Measurements from ENCODE around the gene HEPN1. TPM values are rescaled to one million over a fixed set of nuclear protein-coding genes. Genes with fewer than 3 reads are reported as not detected.
A peak's percentile ranks its signal among the peaks of the same experiment; 100 is the strongest.
"Not testable (repeated sequence)": the region's sequence is repeated elsewhere in the genome, so short reads cannot be mapped to it uniquely, and the experiment has no call there.

Gene HEPN1
- total RNA-seq, 3 donors from 2014 or later, result not detected

DNA sequence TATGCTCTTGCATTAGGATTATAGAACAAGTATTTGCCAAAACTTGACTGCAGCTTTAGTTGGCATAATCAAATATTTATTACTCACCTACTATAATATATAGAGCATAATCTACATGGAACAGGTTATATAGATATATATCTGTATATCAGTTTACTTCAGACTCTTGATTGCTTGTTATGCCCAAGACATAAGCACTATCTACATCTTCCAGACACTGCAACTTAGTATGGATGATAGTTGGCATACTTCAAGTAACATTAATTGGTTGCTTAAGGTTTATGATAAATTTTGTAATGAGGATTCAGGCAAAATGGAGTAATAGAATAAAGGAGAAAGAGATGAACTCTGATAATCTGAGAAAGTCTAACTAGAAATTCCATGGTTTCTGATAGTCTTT, 36.0 kb downstream of the HEPN1 start:
- H3K9me3 Mint-ChIP-seq, result no peaks in the 10 kb centered on the region
- H3K4me3 Mint-ChIP-seq, result no peak overlapping the region
- H3K27me3 Mint-ChIP-seq (ENCODE audit: low read depth), result no peaks in the 10 kb centered on the region
- ATAC-seq (no peak), DNase-seq (no peak)
- no peaks in the 10 kb centered on the region for H3K4me1 Mint-ChIP-seq (ENCODE audit: low read depth)
- no peaks in the 10 kb centered on the region for H3K36me3 Mint-ChIP-seq (ENCODE audit: insufficient read depth)

DNA sequence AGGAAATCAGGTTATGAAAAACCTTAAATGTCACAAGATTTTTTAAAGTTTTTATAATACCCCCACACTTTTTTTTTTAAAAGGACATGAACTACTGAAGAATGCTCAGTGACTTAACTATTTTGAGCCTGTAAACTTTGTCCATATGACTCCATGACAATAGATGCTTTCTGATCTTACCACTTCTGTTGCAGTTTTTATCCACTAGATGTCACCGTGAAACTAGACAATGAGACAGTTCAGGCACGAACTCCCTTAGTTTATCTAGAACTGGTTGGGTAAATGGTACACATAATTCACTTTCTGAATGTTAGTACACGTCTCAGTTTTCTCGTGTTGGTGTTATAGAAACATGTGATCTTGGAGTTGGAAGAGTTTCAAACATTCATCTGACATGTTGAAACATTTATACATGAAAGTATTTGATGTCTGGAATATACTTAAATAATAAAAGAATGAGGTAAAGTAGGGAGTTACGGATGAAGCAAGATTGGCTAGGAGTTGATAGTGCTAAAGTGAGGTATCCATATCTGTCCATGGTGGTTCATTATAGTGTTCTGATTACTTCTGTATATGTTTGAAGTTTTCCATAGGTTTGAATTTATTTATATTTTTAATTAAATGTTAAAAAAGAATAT, 43.0 kb downstream of the HEPN1 start:
- ATAC-seq, result peak; percentile 89 to 90
- H3K27me3 Mint-ChIP-seq (ENCODE audit: low read depth), result no peaks in the 10 kb centered on the region

DNA sequence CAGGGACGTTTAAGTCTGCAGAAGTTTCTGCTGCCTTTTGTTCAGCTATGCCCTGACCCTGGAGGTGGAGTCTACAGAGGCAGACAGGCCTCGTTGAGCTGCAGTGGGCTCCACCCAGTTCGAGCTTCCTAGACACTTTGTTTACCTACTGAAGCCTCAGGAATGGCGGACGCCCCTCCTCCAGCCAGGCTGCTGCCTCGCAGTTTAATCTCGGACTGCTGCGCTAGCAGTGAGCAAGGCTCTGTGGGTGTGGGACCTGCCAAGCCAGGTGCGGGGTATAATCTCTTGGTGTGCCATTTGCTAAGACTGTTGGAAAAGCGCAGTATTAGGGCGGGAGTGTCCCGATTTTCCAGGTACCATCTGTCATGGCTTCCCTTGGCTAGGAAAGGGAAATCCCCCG, 49.1 kb downstream of the HEPN1 start:
- H3K4me1 Mint-ChIP-seq (ENCODE audit: low read depth); H3K27me3 Mint-ChIP-seq (ENCODE audit: low read depth); H3K36me3 Mint-ChIP-seq (ENCODE audit: insufficient read depth); H3K4me3 Mint-ChIP-seq; ATAC-seq; DNase-seq; H3K9me3 Mint-ChIP-seq: not testable (repeated sequence)

More for the DNA sequence above, 43.0 kb downstream of the HEPN1 start:
- H3K4me3 Mint-ChIP-seq, result no peak overlapping the region
- no peak for DNase-seq
- H3K4me1 Mint-ChIP-seq (ENCODE audit: low read depth), result no peaks in the 10 kb centered on the region
- peaks cover 4% of the 10 kb centered on the region for H3K36me3 Mint-ChIP-seq (ENCODE audit: insufficient read depth)
- H3K9me3 Mint-ChIP-seq, result no peaks in the 10 kb centered on the region

Other genes with a start within 250 kb of the HEPN1 start
- gene SIAE, start 245.5 kb upstream of the HEPN1 start, total RNA-seq, result 1 to 10 TPM; 1.2 to 1.5 (median 1.3) TPM
- gene SPA17, start 245.3 kb upstream of the HEPN1 start, total RNA-seq, result 1 to 10 TPM in 1 of 3 donors, under 1 TPM in 2; 0.58 to 1.5 (median 0.76) TPM
- 1 to 10 TPM; 1.2 to 2.4 (median 1.6) TPM for gene NRGN, start 179.3 kb upstream of the HEPN1 start, total RNA-seq
- gene VSIG2, start 167.0 kb upstream of the HEPN1 start, total RNA-seq, result not detected
- gene ESAM, start 157.0 kb upstream of the HEPN1 start, total RNA-seq, result under 1 TPM; 0.40 to 0.66 (median 0.65) TPM
- 10 to 100 TPM in 1 of 3 donors, 1 to 10 TPM in 2; 9.0 to 10.2 (median 9.2) TPM for gene MSANTD2, start 118.8 kb upstream of the HEPN1 start, total RNA-seq
- 10 to 100 TPM in 2 of 3 donors, 1 to 10 TPM in 1; 9.7 to 11.6 (median 10.4) TPM for gene ROBO3, start 53.8 kb upstream of the HEPN1 start, total RNA-seq
- not detected for gene ROBO4, start 21.4 kb upstream of the HEPN1 start, total RNA-seq
- gene HEPACAM, start 16.8 kb downstream of the HEPN1 start, total RNA-seq, result not detected
- gene CCDC15, start 35.0 kb downstream of the HEPN1 start, total RNA-seq, result 1 to 10 TPM; 1.4 to 1.6 (median 1.4) TPM
- gene SLC37A2, start 144.1 kb downstream of the HEPN1 start, total RNA-seq, result under 1 TPM; 0.13 to 0.21 (median 0.14) TPM
- 10 to 100 TPM; 10.6 to 13.1 (median 12.3) TPM for gene TMEM218, start 192.4 kb downstream of the HEPN1 start, total RNA-seq
- under 1 TPM in 1 of 3 donors, not detected in 2; 0.38 TPM for gene PKNOX2, start 245.5 kb downstream of the HEPN1 start, total RNA-seq

Data from activated T-cell treated with anti-CD3 and anti-CD28 coated beads, Interleukin-2, amount 50 U/mL, for 4 hours (primary cell).